Coronary artery (tissue), 2 donors: Measurements from ENCODE around the gene ASTN1.
"Not testable (repeated sequence)": the region's sequence is repeated elsewhere in the genome, so short reads cannot be mapped to it uniquely, and the experiment has no call there.

Source experiments
- DNase-seq: peaks from one replicate; pipeline ENCODE4 v3.0.0-alpha.2; 2017; ENCODE audit warnings: low spot score
- H3K27ac ChIP-seq, 2 donors: fragments of 200-600 bp; sonication (generic); one replicate each; pipeline ENCODE4 v1.5.1; 2016 to 2019
- H3K4me3 ChIP-seq: fragments of 200-600 bp; sonication (generic); 2 replicates; pipeline ENCODE4 v1.5.1; 2016; ENCODE audit warnings: mild to moderate bottlenecking, moderate library complexity
- CTCF ChIP-seq: fragments of 200-600 bp; sonication (generic); IDR thresholded peaks from one replicate; pipeline ENCODE4 v1.5.1; 2019; ENCODE audit warnings: antibody characterized with exemption

ASTN1 gene

GRCh38 chr1:177091040-177091439 lies 73.5 kb downstream of the ASTN1 start:
- H3K4me3 ChIP-seq: no peak overlapping the region
- no peak for TF ChIP-seq CTCF
- no peak overlapping the region for H3K27ac ChIP-seq
- DNase-seq: no peak

GRCh38 chr1:177088966-177089365 lies 75.5 kb downstream of the ASTN1 start:
- Histone ChIP-seq H3K4me3 (no peak overlapping the region), H3K27ac (no peak overlapping the region)
- no peak for DNase-seq
- TF ChIP-seq CTCF: no peak

GRCh38 chr1:177082855-177083693 lies 81.4 kb downstream of the ASTN1 start:
- no peak for TF ChIP-seq CTCF
- DNase-seq: no peak
- Histone ChIP-seq H3K4me3 (no peak overlapping the region), H3K27ac (no peak overlapping the region)

- Histone ChIP-seq H3K4me3 (no peak overlapping the region), H3K27ac (no peak overlapping the region)
- TF ChIP-seq CTCF: no peak
- no peak for DNase-seq
Measured at GRCh38 chr1:177080564-177080963, 83.9 kb downstream of the ASTN1 start.

GRCh38 chr1:177077734-177078499 lies 86.6 kb downstream of the ASTN1 start:
- H3K27ac ChIP-seq: no peak overlapping the region
- no peak for TF ChIP-seq CTCF

GRCh38 chr1:177077006-177077405 lies 87.5 kb downstream of the ASTN1 start:
- Histone ChIP-seq H3K4me3 (no peak overlapping the region), H3K27ac (no peak overlapping the region)
- no peak for TF ChIP-seq CTCF
- DNase-seq: no peak

More at GRCh38 chr1:177077734-177078499, 86.6 kb downstream of the ASTN1 start:
- H3K4me3 ChIP-seq: no peak overlapping the region
- DNase-seq: no peak

- not testable (repeated sequence) for DNase-seq, H3K4me3 ChIP-seq
Measured at GRCh38 chr1:177074811-177075210, 89.7 kb downstream of the ASTN1 start.

More at GRCh38 chr1:177074811-177075210, 89.7 kb downstream of the ASTN1 start:
- not testable (repeated sequence) for H3K27ac ChIP-seq
